ENCODE data around the gene HAL. TPM values are rescaled to one million over a fixed set of nuclear protein-coding genes. Genes with fewer than 3 reads are reported as not detected.
A peak's percentile ranks its signal among the peaks of the same experiment; 100 is the strongest.

The HAL gene
- total RNA-seq, 3 donors from 2014 or later (not counting 1 experiment from before 2014, with no cell fraction given): 1.2 to 10.8 (median 1.6) TPM

GRCh38 chr12:96034621-96035282, 38.6 kb upstream of the HAL start:
- no peaks in the 10 kb centered on the region for H3K27me3 Mint-ChIP-seq (ENCODE audit: low read depth in 2 of 2)
- no peaks in the 10 kb centered on the region for H3K36me3 Mint-ChIP-seq
- H3K9me3 Mint-ChIP-seq: no peaks in the 10 kb centered on the region
- no peak overlapping the region for H3K4me3 Mint-ChIP-seq
- TF ChIP-seq CTCF (IDR thresholded peaks at IDR 0.05): no peak
- WGBS (ENCODE audit: insufficient coverage): 6% methylated on average over 25 of the region's 25 CpGs
- Histone ChIP-seq H3K4me3 (ENCODE audit: low read length) (peak overlapping the region; percentile 97), H3K27ac (ENCODE audit: low read length) (peak overlapping the region; percentile 78), H3K9me3 (ENCODE audit: control insufficient read depth, insufficient read depth, low read length) (no peaks in the 10 kb centered on the region), H3K4me1 (ENCODE audit: control insufficient read depth, insufficient read depth, low read length) (peaks cover 8% of the 10 kb centered on the region), H3K27me3 (ENCODE audit: control insufficient read depth, insufficient read depth, low read length) (no peaks in the 10 kb centered on the region), H3K36me3 (ENCODE audit: control insufficient read depth, insufficient read depth, low read length) (no peaks in the 10 kb centered on the region)
- H3K4me1 Mint-ChIP-seq: peaks cover 6 to 22% of the 10 kb centered on the region in 2 donors
- DNase-seq (peak; percentile 17 to 19), ATAC-seq (no peak)
- intact Hi-C loops (cut with micrococcal nuclease): loop anchor here (1.0 to 5.0 kb wide), 3 partner anchors 161 to 873 kb away; partner anchors contain the start of gene NEDD1
- no peak overlapping the region for H3K27ac Mint-ChIP-seq

- WGBS (ENCODE audit: insufficient coverage): 80% methylated on average over 2 of the region's 7 CpGs
- DNase-seq: peak in 1 of 2 donors; percentile 8
- peaks cover 8% of the 10 kb centered on the region for H3K4me1 ChIP-seq (ENCODE audit: control insufficient read depth, insufficient read depth, low read length)
- intact Hi-C loops (cut with micrococcal nuclease): no loop called here
- peaks cover 8 to 25% of the 10 kb centered on the region in 2 donors for H3K4me1 Mint-ChIP-seq
- H3K27me3 ChIP-seq (ENCODE audit: control insufficient read depth, insufficient read depth, low read length): no peaks in the 10 kb centered on the region
- ATAC-seq: no peak
- no peak overlapping the region for H3K4me3 Mint-ChIP-seq
- no peaks in the 10 kb centered on the region for H3K36me3 Mint-ChIP-seq
- no peak overlapping the region for H3K27ac Mint-ChIP-seq
- H3K27ac ChIP-seq (ENCODE audit: low read length): no peak overlapping the region
- H3K4me3 ChIP-seq (ENCODE audit: low read length): no peak overlapping the region
- H3K36me3 ChIP-seq (ENCODE audit: control insufficient read depth, insufficient read depth, low read length): no peaks in the 10 kb centered on the region
- no peak for TF ChIP-seq CTCF (IDR thresholded peaks at IDR 0.05)
- no peaks in the 10 kb centered on the region for H3K9me3 Mint-ChIP-seq
- no peaks in the 10 kb centered on the region for H3K27me3 Mint-ChIP-seq (ENCODE audit: low read depth in 2 of 2)
- no peaks in the 10 kb centered on the region for H3K9me3 ChIP-seq (ENCODE audit: control insufficient read depth, insufficient read depth, low read length)
Observed at GRCh38 chr12:96033549-96034389, 37.6 kb upstream of the HAL start.

DNA sequence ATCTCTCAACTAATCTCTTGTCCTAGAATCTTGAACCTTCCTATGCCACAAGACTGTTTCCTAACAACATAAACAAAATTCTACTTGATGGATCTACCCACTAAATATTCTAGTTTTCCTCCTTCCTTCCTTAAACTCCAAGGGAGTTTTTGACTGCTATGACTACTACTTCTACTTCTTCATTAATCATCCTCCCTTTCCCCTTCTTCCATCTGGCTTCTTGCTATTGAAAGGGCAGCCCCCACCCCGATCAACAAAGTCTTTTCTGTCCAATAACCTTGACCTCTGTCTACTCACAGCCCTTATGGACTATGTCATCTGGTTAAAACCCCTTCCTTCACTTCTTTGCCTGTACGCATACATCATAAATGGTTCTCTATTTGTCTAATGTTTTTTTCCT, 33.7 kb upstream of the HAL start:
- 98% methylated on average over 2 of the region's 2 CpGs for WGBS (ENCODE audit: insufficient coverage)
- Histone ChIP-seq H3K27ac (ENCODE audit: low read length) (no peak overlapping the region), H3K36me3 (ENCODE audit: control insufficient read depth, insufficient read depth, low read length) (peaks cover 28% of the 10 kb centered on the region), H3K4me3 (ENCODE audit: low read length) (no peak overlapping the region), H3K27me3 (ENCODE audit: control insufficient read depth, insufficient read depth, low read length) (no peaks in the 10 kb centered on the region), H3K9me3 (ENCODE audit: control insufficient read depth, insufficient read depth, low read length) (no peaks in the 10 kb centered on the region), H3K4me1 (ENCODE audit: control insufficient read depth, insufficient read depth, low read length) (peaks cover 5% of the 10 kb centered on the region)
- no peak for DNase-seq
- Mint-ChIP-seq H3K9me3 (no peaks in the 10 kb centered on the region), H3K27ac (no peak overlapping the region), H3K4me3 (no peak overlapping the region), H3K4me1 (peaks cover 8 to 25% of the 10 kb centered on the region in 2 donors), H3K27me3 (ENCODE audit: low read depth in 2 of 2) (no peaks in the 10 kb centered on the region), H3K36me3 (no peaks in the 10 kb centered on the region)
- intact Hi-C loops (cut with micrococcal nuclease): no loop called here
- no peak for TF ChIP-seq CTCF (IDR thresholded peaks at IDR 0.05)
- ATAC-seq: no peak
